Fibroblast of skin of left quadriceps (primary cell): ENCODE results near the gene NKX2-3.

Source experiments
- DNase-seq, 2 experiments: peaks; one replicate each; pipeline ENCODE4 v3.0.0-alpha.2; 2013; ENCODE audit warnings: low read depth in 2 of 2

Gene NKX2-3

DNA sequence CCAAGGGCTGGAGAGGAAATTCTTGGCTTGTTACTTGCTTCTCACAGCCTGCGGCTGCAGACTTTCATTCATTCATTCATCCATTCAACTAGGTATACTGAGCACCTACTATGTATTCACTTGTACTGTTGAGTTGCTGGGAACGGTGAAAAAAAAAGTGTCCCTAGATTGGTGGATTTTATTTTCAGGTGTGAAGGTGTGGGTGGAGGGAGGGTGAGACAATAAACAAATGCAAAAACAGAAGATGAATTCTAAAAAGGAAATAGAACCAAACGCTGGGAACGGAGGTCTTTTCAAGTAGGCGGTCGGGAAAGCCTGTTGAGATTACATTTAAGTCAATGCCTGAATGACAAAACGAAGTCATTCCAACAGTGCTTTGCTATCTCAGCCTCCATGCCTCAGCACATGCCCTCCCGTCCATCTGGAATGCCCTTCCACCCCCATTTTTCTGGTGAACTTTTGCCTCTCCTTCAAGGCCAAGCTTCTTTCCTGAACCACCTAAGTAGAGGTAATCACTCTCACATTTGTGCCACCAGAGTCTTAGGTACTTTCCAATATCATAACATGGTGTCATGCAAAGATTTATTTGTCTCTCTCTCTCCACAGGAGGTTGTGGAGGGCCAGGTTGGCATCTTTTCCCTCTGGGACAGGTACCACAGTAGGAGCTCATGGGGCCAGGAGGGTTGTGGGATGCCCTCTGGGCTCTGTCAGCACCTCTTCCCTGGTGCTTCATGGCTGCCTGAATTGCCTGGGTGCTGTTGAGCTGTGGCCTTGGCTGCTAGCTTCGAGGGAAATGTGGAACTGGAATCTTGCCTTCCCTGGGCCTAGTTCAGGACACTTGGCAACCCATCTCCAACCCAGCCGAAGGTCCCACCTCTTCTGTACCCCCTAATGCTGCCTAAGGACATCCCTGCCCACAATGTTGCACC, 5.5 kb downstream of the NKX2-3 start:
- DNase-seq = no peak

DNA sequence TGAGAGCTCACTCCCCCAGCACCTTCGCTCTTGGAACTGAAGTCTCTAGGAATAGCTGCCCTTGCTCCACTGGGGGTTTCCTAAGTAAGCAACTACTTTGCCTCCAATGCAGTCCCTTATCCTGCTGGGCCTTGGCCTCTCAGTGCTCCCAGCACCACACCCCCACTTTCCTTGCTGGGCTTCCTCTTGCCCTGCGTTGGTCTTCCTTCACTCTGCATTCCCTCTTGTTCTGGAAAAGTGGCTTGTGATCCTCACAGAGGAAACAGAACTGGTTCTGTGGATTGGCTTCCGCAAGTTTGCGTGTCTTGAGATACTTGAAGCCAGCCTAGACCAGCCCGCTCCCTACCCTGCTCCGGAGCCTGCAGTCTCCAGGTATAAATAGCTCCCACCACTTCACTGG, 6.4 kb downstream of the NKX2-3 start:
- DNase-seq = no peak

GRCh38 chr10:99539820-99540219, 7.1 kb downstream of the NKX2-3 start:
- no peak for DNase-seq

- no peak for DNase-seq
Observed at GRCh38 chr10:99540306-99540656, 7.5 kb downstream of the NKX2-3 start.

DNA sequence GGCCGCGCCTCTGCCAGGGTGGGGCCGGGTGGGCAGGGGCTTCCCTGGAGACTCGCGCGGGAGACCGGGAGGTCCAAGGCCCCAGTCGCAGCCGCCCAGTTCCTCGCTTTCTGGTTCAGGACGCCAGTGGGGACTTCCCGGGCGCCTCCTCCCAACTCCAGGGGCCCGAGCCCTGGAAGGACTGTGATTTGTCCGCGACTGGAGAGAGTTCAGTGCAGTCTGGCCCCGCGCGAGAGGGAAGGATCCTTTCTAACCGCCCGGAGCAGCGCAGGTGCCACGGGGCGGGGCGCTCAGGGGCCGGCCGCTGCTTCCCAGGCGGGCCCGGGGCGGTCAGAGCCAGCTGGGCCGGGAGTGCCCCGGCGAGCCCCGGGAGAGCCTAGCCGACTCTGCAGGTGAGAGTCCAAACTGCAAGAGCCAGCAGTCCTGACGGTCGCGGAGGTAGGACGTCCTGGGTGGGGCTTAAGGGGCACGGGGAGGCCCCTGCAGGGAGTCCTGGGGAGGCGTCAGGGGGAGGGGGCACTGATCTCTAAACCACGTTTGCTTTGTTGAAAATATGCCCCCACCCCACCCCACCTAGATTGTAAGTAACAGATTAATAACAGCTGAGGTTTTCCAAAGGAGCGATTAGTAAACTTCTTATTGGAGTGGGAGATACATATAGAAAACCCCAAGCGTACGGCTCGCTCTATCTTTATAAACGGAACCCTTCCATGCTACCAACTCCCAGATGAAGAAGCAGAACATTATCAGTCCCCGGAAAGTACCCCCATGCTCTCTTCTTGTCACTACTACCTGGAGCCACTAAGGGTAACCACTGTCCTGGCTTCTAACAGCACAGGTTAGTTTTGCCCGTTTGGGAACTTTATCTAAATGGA, 8.2 kb downstream of the NKX2-3 start:
- no peak for DNase-seq

DNA sequence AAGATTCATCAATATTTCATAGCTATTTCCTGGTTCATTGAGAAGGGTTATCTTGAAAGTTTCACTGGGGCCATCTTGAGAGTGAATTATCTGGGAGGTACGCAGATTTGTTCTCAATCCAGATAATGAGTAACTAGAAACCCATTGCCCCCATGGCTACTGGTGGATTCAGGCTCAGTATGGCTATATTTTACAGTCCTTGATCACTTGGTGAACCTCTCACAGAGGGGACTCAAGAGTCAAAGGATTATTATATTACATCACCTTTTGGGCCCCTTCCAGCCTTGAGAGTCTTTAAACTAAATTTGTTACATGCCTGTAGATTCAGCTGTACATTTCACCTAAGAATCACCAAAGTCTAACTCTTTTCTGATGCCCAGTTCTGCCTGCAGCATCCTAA, 11.6 kb downstream of the NKX2-3 start:
- no peak for DNase-seq

GRCh38 chr10:99548041-99548530, 15.3 kb downstream of the NKX2-3 start:
- DNase-seq = no peak

DNA sequence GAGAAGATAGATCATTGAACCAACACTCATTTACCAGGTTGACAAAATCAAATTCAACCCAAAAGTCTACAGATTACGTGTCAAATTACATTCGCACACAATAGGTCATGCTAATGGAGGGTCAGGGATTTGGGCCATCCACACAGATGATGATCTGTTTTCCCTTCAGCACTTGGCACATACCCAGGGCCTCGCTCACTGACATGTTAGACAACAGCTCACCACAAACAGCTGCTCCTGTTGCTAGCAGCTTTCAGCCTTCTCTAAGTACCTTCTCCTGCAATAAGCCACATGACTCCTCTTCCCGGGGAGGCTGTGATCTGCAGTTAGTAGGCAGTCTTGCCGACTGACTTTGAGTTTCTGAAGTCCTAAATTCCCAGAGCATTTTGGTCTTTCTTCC, 18.4 kb downstream of the NKX2-3 start:
- no peak for DNase-seq

DNA sequence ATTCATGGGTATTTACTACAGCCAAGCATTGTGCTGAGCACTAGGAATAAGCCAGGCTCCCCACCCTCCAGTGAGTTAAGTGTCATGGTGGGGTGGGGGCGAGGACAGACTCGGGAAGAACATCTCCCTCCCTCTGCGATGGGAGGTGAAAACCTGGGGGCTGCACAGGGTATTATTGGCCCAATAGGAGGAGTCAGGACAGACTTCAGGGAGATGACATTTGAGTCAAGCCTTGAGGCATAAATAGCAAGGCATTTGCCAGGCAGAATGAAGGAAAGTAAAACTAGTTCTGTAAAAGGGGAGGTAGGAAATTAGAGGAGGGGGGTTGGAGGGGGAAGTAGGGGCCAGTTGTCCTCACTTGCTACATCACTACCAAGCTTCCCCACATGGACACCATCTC, 18.9 kb downstream of the NKX2-3 start:
- DNase-seq = no peak

DNA sequence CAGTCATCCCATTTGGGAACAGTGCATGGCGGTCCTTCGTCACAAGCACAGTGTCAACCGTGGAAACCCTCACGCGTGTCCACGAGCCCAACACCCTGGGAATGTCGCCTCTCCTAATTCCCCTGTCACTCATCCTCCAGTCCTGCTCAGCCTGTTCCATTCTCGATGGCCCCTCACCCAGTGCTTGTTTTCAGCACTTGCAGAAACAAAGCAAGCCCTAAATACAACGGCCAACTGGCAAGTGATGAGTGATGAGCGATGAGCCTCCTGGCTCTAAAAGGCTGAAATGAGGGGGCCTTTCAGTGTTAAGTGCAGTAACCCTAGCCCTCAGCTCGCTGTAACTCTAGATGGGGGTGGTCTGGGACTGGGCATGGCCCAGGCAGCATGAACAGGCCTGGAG, 22.6 kb downstream of the NKX2-3 start:
- DNase-seq = no peak

- no peak for DNase-seq
Observed at GRCh38 chr10:99555825-99556523, 23.2 kb downstream of the NKX2-3 start.

GRCh38 chr10:99557044-99557443, 24.3 kb downstream of the NKX2-3 start:
- DNase-seq = no peak

GRCh38 chr10:99558708-99559107, 26.0 kb downstream of the NKX2-3 start:
- DNase-seq = no peak

- DNase-seq = peak; percentile 11 to 12
Observed at GRCh38 chr10:99560277-99561126, 27.8 kb downstream of the NKX2-3 start.

DNA sequence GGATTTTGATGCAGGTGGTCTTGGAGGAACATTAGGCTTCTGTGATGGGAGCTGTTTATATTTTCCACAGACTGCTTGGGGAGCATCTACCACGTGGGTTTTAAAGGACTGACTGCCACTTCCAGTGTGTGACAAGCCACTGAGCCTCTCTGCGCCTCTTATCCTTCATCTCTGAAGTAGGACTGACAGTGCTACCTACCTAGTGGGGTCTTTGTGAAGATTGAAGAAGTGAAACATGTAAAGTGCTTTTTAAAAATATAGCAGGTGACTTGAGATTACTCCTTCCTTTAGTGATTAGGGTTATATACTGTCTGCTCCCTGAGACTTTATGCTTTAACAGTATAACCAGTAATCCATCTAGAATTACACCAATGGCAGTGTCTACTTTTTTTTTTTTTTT, 29.9 kb downstream of the NKX2-3 start:
- DNase-seq = no peak

DNA sequence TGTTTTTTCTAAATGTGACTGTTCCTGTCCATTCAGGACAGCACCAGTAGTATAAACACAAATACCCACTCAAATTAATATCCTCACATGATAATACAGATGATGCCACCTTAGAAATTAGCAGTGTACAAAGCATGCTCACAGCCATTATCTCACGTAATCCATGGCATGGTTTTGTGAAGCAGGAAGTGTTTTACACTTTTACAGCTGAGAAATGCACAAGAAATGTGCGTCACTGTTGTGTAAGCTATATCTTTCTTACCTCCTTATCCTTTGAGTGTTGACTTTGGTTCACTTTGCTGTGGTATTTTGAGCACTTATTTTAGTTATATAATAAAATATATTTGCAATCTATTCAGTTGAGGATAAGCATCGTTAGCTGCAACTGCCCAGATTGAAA, 31.6 kb downstream of the NKX2-3 start:
- no peak for DNase-seq

- DNase-seq = no peak
Observed at GRCh38 chr10:99565166-99565565, 32.4 kb downstream of the NKX2-3 start.

DNA sequence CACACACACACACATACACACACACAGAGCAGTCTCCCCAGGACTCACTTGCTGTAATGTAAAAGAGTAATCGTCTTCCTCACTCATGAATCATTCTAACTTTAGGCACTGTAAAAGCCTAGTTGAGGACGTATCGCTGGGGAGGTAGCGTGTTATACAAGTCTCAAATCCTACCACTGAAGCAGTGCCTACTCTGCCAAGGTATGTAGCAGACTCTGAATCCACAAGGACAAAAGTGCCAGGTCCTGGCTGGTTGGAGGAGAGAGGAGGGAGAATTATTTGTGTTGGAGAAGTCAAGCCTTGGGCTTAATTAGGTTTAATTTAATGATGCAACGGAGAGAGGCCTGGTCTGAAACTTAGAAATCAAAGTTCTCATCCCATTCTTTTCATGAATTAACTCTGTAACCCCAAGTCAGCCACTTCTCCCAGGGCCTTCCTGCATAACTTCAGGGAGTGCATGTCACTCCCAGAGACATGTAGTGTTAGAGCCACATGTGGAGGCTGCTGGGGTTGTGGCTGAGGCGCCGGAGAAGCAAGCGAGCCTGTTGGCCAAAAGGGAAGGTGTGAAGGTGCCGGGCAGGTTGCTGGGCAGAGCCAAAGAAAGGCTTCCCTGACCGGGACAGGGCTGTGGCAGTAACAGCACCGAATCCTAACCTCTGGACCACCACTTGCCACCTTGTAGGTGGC, 36.7 kb downstream of the NKX2-3 start:
- DNase-seq = no peak

DNA sequence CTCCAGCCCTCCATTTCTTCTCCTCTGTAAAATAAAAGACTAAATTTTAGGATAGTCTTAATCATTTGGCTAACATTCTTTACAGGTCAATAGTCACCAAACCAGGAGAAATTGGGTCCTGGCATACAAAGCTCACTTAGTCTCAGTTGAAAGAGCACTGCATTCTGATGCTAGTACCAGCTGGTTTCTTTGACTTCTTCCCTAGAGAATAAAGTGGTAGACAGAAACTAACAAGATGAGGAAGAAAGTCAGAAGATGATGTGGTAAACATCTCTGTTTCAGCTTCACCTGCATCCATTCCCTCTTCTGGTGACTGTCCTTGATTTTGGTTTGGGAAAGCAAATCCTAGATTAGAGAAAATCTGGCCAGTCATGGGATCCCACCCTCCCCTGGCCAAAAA, 37.2 kb downstream of the NKX2-3 start:
- DNase-seq = no peak

- DNase-seq = no peak
Observed at GRCh38 chr10:99571816-99572215, 39.1 kb downstream of the NKX2-3 start.

DNA sequence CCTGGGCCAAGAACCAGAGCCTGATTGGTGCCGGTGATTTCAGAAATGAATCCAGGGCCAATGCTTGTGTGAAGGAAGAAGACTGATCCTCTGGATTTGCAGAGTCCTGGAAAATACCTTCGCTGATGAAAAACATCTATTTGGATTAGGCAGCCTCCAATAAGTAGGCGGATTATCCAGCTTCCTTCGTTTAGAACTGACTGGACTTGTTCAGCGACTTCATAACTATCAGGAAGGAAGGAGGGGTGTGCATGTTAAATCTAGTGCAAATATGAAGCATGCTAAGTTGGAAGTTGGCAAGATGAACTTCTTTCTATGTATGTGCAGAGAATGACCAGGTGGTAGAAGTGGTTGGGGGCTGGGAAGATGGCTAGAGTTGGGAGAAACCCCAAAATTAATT, 41.0 kb downstream of the NKX2-3 start:
- no peak for DNase-seq
